K562 (cell line): ENCODE measurements around the gene DPAGT1. TPM values are rescaled to one million over a fixed set of nuclear protein-coding genes. Genes with fewer than 3 reads are reported as not detected.

Experiments
- ARNT ChIP-seq, 2 experiments: fragments of 450-650 bp; IDR thresholded peaks; 2 replicates each; pipeline ENCODE4 v1.6.1; 2016; ENCODE audit warnings: mild to moderate bottlenecking in 1 of 2
- EP300 ChIP-seq: IDR thresholded peaks from 2 replicates; pipeline ENCODE4 v1.6.1; 2012; ENCODE audit warnings: low read length, improper control_type of control experiment
- FOXK1 ChIP-seq: sonication (generic); formaldehyde crosslinking; IDR thresholded peaks from 2 replicates; pipeline ENCODE4 v1.8.0; 2022; ENCODE audit warnings: missing genetic modification reagents, mild to moderate bottlenecking, borderline replicate concordance
- HCFC1 ChIP-seq: IDR thresholded peaks from 2 replicates; pipeline ENCODE4 v1.6.1; 2012; ENCODE audit warnings: low read depth, low read length, improper control_type of control experiment
- ILK ChIP-seq: fragments of 450-650 bp; IDR thresholded peaks from 2 replicates; pipeline ENCODE4 v1.6.1; 2016; ENCODE audit warnings: missing genetic modification characterization, low read depth, mild to moderate bottlenecking, missing compliant biosample characterization, moderate library complexity, borderline replicate concordance
- MCM3 ChIP-seq: fragments of 450-650 bp; IDR thresholded peaks from 2 replicates; pipeline ENCODE4 v1.6.1; 2016
- MEIS2 ChIP-seq: fragments of 450-650 bp; IDR thresholded peaks from 2 replicates; pipeline ENCODE4 v1.6.1; 2014; ENCODE audit warnings: mild to moderate bottlenecking; ENCODE audit not compliant: partially characterized antibody
- PCBP1 ChIP-seq: fragments of 200-400 bp; formaldehyde crosslinking; IDR thresholded peaks from 2 replicates; pipeline ENCODE4 v1.6.1; 2018; ENCODE audit warnings: mild to moderate bottlenecking, low read depth, low read length; ENCODE audit not compliant: poor library complexity, severe bottlenecking
- SP1 ChIP-seq: sonication (generic); formaldehyde crosslinking; IDR thresholded peaks from 2 replicates; pipeline ENCODE4 v1.8.1; 2022; ENCODE audit warnings: mild to moderate bottlenecking, missing genetic modification reagents
- ZBTB1 ChIP-seq: sonication (generic); formaldehyde crosslinking; IDR thresholded peaks from 2 replicates; pipeline ENCODE4 v1.8.1; 2023; ENCODE audit warnings: missing genetic modification reagents, low read depth, mild to moderate bottlenecking, borderline replicate concordance
- polyA plus RNA-seq, 8 experiments: library from polyadenylated mRNA; depleted of rRNA in 4 of 8; stranded (reverse) in 5 of 8; unstranded in 3 of 8; fragments of >200 nt; fragmentation: Nextera tagmentation in 2 of 8; fragmentation: Illumina TruSeq in 1 of 8; extraction: Ambion mirVana in 2 of 8; extraction: Trizol in 1 of 8; gene quantifications; 2 replicates each; pipeline versions ENCODE4 v1.2.1 to v1.2.3, GENCODE V29; 2011 to 2014; ENCODE audit warnings: inconsistent platforms in 1 of 8, missing spikeins in 1 of 8
- total RNA-seq, 7 experiments: library from RNA; depleted of rRNA in 6 of 7; stranded (reverse); fragments of >200 nt in 6 of 7; fragmentation: Illumina TruSeq in 2 of 7; extraction: Trizol in 2 of 7; gene quantifications; 2 replicates each; pipeline versions ENCODE4 v1.2.1 to v1.2.3, GENCODE V29; 2011 to 2021; ENCODE audit warnings: low replicate concordance in 1 of 7
- TF ChIP-seq, protein P1 (sequence below), 2 experiments: fragments of 450-650 bp; IDR thresholded peaks; 2 replicates each; pipeline ENCODE4 v1.6.1; 2018; ENCODE audit warnings: mild to moderate bottlenecking in 2 of 2, low read depth in 1 of 2; ENCODE audit not compliant: partially characterized antibody in 2 of 2
- TF ChIP-seq, protein P2 (sequence below): fragments of 450-650 bp; formaldehyde crosslinking; IDR thresholded peaks from 2 replicates; pipeline ENCODE4 v1.4.0; 2022; ENCODE audit warnings: mild to moderate bottlenecking, moderate library complexity
- TF ChIP-seq, protein P3 (sequence below): conservative IDR thresholded peaks from 2 replicates; pipeline ENCODE4 v1.6.1; 2011; ENCODE audit warnings: low read depth, mild to moderate bottlenecking, low read length; ENCODE audit not compliant: control insufficient read depth
- TF ChIP-seq, protein P4 (sequence below): sonication (generic); formaldehyde crosslinking; IDR thresholded peaks from 2 replicates; pipeline ENCODE4 v1.9.0; 2022; ENCODE audit warnings: mild to moderate bottlenecking, missing genetic modification reagents
- TF ChIP-seq, protein P5 (sequence below): fragments of 250-450 bp; sonication (Bioruptor Pico); IDR thresholded peaks from 2 replicates; pipeline ENCODE4 v1.8.0; 2022; ENCODE audit warnings: inconsistent platforms

DPAGT1 gene
- total and polyA plus RNA-seq, 9 of the 15 experiments (the other 6 are each of a cell fraction or from before 2014, with no cell fraction given), result 29.9 to 135 (median 85.0) TPM

DNA sequence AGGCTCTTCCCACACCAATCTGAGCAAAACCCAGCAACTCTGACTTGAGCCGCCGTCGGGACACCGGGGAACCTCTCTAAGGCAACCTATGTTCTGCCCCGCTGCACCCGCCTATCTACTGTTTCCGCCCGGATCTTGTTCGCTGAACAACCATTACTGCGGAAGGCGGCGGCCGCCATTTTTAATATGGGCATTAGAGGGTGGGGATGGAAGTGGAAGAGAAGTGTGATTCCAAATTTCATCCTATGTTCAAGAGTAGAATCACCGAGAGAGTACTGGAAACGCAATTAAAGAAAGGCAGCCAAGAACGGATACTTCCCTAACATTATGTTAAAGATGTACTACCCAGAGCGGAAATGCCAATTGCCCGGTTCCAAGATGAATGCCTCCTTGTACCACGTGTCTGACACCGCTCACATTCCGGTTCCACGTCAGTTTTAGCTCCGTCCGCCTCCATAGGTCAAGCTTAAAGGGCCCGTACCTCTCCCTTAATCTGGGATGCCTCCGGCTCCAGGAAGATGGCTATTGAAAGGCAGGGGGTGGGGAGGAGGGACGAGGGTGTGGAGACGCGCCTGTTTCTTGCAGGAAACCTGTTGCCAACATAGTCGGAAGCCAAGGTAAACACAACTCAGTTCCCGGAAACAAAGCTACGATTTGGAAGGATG lies at the start of gene DPAGT1 (continued):
- TF ChIP-seq, protein P1, sequence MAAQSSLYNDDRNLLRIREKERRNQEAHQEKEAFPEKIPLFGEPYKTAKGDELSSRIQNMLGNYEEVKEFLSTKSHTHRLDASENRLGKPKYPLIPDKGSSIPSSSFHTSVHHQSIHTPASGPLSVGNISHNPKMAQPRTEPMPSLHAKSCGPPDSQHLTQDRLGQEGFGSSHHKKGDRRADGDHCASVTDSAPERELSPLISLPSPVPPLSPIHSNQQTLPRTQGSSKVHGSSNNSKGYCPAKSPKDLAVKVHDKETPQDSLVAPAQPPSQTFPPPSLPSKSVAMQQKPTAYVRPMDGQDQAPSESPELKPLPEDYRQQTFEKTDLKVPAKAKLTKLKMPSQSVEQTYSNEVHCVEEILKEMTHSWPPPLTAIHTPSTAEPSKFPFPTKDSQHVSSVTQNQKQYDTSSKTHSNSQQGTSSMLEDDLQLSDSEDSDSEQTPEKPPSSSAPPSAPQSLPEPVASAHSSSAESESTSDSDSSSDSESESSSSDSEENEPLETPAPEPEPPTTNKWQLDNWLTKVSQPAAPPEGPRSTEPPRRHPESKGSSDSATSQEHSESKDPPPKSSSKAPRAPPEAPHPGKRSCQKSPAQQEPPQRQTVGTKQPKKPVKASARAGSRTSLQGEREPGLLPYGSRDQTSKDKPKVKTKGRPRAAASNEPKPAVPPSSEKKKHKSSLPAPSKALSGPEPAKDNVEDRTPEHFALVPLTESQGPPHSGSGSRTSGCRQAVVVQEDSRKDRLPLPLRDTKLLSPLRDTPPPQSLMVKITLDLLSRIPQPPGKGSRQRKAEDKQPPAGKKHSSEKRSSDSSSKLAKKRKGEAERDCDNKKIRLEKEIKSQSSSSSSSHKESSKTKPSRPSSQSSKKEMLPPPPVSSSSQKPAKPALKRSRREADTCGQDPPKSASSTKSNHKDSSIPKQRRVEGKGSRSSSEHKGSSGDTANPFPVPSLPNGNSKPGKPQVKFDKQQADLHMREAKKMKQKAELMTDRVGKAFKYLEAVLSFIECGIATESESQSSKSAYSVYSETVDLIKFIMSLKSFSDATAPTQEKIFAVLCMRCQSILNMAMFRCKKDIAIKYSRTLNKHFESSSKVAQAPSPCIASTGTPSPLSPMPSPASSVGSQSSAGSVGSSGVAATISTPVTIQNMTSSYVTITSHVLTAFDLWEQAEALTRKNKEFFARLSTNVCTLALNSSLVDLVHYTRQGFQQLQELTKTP (IDR thresholded peaks at IDR 0.05; ENCODE audit: low read depth in 1 of 2, partially characterized antibody in 2 of 2), result peak in 1 of 2 experiments; percentile 22
- TF ChIP-seq ILK (no peak), SP1 (CRISPR knock-in tag) (peak; percentile 68), FOXK1 (CRISPR knock-in tag) (no peak), HCFC1 (peak; percentile 81), EP300 (peak; percentile 38), ARNT (IDR thresholded peaks at IDR 0.05) (peak; percentile 55 to 80; a peak in 2 of 4 replicates), MEIS2 (no peak), PCBP1 (no peak), ZBTB1 (no peak), MCM3 (no peak)
- TF ChIP-seq, protein P2, sequence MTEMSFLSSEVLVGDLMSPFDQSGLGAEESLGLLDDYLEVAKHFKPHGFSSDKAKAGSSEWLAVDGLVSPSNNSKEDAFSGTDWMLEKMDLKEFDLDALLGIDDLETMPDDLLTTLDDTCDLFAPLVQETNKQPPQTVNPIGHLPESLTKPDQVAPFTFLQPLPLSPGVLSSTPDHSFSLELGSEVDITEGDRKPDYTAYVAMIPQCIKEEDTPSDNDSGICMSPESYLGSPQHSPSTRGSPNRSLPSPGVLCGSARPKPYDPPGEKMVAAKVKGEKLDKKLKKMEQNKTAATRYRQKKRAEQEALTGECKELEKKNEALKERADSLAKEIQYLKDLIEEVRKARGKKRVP (CRISPR knock-in tag), result 0 out of 2 replicates have a peak, but pooled peaks have one; percentile 23
- TF ChIP-seq, protein P3, sequence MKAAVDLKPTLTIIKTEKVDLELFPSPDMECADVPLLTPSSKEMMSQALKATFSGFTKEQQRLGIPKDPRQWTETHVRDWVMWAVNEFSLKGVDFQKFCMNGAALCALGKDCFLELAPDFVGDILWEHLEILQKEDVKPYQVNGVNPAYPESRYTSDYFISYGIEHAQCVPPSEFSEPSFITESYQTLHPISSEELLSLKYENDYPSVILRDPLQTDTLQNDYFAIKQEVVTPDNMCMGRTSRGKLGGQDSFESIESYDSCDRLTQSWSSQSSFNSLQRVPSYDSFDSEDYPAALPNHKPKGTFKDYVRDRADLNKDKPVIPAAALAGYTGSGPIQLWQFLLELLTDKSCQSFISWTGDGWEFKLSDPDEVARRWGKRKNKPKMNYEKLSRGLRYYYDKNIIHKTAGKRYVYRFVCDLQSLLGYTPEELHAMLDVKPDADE, result no peak; the same call in none of the 2 replicates
- TF ChIP-seq, protein P4, sequence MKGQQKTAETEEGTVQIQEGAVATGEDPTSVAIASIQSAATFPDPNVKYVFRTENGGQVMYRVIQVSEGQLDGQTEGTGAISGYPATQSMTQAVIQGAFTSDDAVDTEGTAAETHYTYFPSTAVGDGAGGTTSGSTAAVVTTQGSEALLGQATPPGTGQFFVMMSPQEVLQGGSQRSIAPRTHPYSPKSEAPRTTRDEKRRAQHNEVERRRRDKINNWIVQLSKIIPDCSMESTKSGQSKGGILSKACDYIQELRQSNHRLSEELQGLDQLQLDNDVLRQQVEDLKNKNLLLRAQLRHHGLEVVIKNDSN (CRISPR knock-in tag), result peak; percentile 93
- TF ChIP-seq, protein P5, sequence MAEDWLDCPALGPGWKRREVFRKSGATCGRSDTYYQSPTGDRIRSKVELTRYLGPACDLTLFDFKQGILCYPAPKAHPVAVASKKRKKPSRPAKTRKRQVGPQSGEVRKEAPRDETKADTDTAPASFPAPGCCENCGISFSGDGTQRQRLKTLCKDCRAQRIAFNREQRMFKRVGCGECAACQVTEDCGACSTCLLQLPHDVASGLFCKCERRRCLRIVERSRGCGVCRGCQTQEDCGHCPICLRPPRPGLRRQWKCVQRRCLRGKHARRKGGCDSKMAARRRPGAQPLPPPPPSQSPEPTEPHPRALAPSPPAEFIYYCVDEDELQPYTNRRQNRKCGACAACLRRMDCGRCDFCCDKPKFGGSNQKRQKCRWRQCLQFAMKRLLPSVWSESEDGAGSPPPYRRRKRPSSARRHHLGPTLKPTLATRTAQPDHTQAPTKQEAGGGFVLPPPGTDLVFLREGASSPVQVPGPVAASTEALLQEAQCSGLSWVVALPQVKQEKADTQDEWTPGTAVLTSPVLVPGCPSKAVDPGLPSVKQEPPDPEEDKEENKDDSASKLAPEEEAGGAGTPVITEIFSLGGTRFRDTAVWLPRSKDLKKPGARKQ, result no peak
